NCI-H146 treated with DMSO at 0.1 percent for 48 hours (cell line): ENCODE measurements around the gene DTX2.
"Not testable (repeated sequence)": the region's sequence is repeated elsewhere in the genome, so short reads cannot be mapped to it uniquely, and the experiment has no call there.

Source experiments
- DNase-seq: peaks from one replicate; lab custom pipeline; 2025; ENCODE audit not compliant: unreplicated experiment; lab: John Stamatoyannopoulos, UW

The DTX2 gene

GRCh38 chr7:76442664-76443446, 18.7 kb upstream of the DTX2 start:
- DNase-seq: not testable (repeated sequence)

- not testable (repeated sequence) for DNase-seq
These were observed 17.7 kb upstream of the DTX2 start for GRCh38 chr7:76443846-76444245.

DNA sequence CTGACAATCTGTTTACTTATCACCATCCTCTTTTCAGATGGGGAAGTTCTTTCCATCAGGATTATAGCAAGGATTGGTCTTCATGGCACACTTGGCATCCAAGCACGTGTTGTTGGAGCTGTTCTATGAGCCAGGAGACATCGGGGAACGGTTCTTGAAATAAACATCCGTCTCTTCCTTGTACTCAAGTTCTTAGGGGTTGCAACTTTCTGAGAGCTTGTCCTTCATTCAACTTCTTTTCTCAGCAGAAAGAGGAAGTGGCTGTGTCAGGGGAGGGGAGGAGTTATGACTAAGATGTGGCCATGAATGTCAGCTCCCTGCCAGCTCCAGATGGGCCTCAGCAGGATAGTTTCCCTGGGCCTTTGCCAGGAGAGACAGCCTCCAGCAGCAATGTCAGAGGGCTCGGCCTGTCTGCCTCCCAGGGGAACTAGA, 15.9 kb upstream of the DTX2 start:
- DNase-seq: not testable (repeated sequence)

- DNase-seq: not testable (repeated sequence)
These were observed 4.5 kb upstream of the DTX2 start for GRCh38 chr7:76457017-76457416.

DNA sequence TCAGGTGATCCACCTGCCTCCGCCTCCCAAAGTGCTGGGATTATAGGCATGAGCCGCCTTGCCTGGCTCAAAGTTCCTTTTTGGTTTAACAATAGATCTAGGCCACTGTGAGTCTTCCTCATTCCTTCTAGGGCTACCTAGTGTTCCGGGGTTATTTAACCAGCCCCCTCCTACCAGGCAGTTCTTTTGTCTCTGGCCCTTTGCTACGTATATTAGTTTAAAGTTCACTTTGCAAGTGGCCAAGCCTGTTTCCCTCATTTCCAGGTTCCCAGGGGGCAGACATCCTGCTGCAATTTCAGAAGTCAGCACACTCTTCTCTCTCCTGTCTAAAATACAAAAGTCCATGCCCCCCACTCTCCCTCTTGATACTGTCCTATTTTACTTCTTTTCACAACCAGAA, 3.0 kb upstream of the DTX2 start:
- DNase-seq: not testable (repeated sequence)

- DNase-seq: not testable (repeated sequence)
These were observed 742 bp upstream of the DTX2 start for GRCh38 chr7:76460767-76461166.

DNA sequence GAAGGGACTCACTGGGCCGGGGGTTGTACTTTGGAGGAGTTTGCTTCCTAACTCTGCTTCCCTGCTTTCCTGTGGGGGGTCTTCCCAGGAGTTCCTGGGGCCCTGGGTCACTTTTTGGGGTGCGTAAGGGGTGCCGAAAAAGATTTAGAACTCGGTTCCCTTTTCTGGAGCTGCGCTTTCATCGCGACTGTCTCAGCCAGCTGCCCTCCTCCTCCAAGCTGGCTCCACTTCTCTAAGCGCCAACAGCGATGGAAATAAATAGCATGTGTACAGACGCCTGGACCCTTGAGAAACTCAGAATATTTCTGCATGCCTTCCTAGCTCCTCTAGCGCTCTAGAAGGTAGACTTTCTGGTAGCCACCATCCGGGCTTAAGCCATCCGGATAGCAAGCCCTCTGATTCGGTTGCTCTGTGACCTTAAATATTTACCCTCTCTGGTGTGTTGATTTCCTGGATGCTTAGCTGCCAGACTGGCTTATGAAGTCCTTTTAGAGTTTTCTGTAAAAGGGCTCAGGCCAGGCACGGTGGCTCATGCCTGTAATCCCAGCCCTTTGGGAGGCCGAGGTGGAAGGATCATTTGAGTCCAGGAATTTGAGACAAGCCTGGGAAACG, 868 bp downstream of the DTX2 start:
- DNase-seq: not testable (repeated sequence)

DNA sequence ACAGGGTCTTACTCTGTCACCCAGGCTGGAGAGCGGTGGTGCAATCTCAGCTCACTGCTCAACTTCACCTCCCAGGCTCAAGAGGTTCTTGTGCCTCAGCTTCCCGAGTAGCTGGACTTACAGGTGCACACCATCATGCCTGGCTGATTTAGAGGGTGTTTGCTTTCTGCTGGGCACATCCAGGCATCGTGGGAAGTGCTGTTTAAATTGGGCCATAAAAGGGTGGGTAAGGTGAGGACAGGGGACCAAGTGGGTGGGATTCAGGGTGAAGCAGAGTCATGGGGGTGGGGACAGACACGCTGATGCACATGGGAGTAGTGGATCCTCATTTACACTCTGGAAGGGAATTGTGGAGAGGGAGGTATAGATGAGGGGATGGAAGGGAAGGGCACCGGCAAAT, 3.5 kb downstream of the DTX2 start:
- DNase-seq: not testable (repeated sequence)

GRCh38 chr7:76465950-76466349, 4.4 kb downstream of the DTX2 start:
- not testable (repeated sequence) for DNase-seq

- not testable (repeated sequence) for DNase-seq
These were observed 6.4 kb downstream of the DTX2 start for GRCh38 chr7:76467743-76468404.

- DNase-seq: not testable (repeated sequence)
These were observed 10.2 kb downstream of the DTX2 start for GRCh38 chr7:76471556-76472221.

DNA sequence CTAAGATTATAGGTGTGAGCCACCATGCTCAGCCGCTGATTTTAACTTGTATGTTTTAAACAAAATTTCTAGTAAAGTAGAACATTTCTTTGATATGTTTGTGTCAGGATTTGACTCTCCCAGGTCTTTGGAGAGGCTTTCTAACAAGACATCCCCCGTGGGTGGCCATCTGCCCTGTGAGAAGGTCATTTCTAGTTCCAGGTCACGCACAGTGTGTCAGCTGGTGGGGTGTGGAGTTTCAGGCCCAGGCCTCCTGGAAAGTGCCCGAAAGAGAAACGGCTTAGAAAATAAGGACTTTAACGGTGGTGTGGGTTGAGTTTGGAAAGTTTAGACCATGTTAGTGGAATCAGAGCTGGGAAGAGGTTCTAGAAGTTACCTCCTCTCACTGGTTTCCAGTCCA, 11.6 kb downstream of the DTX2 start:
- not testable (repeated sequence) for DNase-seq

- DNase-seq: not testable (repeated sequence)
These were observed 14.8 kb downstream of the DTX2 start for GRCh38 chr7:76476280-76476679.

DNA sequence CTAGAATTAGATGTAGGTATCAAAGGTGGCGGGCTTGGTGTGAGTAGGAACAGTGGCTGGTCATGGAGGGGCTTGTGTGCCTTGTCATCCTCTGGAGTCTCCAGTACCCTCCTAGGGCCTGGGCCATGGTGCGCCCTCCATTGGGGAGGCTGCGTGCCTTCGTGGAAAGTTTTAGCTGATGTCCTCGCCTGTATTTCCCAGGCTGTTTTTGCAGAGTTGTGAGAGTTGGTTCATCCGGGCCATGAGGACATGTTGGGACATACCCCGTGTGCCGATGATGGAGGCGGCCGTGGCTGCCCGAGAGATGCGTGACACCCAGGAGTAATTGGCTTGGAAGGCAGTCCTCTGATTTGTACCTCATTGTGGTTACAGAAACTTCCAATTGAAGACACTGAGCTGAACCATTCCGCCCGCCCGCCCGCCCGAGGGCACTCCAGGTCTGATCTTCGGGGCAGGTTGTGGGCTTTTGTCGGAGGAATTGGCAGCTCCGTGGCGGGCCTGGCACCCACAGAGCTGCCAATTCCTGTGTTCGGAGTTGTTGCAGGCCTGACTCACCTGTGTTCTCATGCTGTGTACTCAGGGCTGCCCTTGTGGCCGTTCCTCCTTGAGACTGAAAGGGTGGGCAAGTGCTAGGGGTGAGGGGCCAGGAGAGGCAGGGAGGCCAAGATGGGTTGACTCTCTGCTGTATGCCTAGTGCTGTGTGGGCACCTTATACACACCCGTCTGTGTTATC, 15.4 kb downstream of the DTX2 start:
- DNase-seq: not testable (repeated sequence)

- DNase-seq: not testable (repeated sequence)
These were observed 18.1 kb downstream of the DTX2 start for GRCh38 chr7:76479628-76480027.

GRCh38 chr7:76480403-76481253, 19.1 kb downstream of the DTX2 start:
- not testable (repeated sequence) for DNase-seq

- not testable (repeated sequence) for DNase-seq
These were observed 21.2 kb downstream of the DTX2 start for GRCh38 chr7:76482660-76483059.

- not testable (repeated sequence) for DNase-seq
These were observed 21.6 kb downstream of the DTX2 start for GRCh38 chr7:76483081-76483480.

GRCh38 chr7:76484456-76484855, 22.9 kb downstream of the DTX2 start:
- DNase-seq: not testable (repeated sequence)
